HG03442 (cell line): ENCODE data around the gene CASP1.

Experiments
- ATAC-seq: cut with Tn5 transposase; IDR thresholded peaks from one replicate; pipeline ENCODE4 v1.9.1; 2021; ENCODE audit warnings: mild to moderate bottlenecking, moderate library complexity; ENCODE audit not compliant: unreplicated experiment

The CASP1 gene

DNA sequence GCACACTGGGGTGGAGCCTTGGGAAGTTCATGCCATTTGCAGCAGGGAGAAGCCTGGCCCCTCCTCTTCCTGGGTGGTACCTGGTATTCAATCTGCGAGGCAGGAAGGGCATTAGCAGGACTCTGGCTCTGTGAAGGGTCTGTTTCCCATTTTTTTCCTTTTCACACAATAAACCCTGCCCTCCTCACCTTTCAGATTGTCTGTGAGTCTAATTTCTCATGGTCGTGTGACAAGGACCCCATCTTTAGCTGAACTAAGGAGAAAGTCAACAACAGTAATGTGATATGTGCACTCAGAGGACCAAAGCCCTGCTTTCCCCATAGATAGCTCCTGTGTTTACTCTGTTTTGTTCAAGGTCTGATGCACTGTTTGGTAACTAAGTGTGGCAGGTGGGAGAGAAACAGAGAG, 39.9 kb downstream of the CASP1 start:
- no peak for ATAC-seq

DNA sequence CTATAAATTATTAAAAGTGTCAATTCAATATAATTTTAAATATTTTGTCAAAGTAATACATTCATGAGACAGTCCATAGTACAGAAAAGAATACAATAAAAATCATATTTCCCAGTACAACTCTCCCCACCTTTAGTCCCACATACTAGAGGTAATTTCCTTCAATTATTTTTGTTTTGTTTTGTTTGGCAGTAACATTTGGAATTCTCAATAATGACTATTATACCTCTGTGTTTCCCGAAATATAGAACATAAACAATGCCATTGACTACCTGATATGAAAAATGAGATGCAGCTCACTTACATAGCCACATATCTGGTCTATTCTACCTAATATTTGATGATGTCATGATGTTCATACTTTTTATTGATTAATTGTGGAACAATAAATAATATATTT, 42.2 kb downstream of the CASP1 start:
- no peak for ATAC-seq

DNA sequence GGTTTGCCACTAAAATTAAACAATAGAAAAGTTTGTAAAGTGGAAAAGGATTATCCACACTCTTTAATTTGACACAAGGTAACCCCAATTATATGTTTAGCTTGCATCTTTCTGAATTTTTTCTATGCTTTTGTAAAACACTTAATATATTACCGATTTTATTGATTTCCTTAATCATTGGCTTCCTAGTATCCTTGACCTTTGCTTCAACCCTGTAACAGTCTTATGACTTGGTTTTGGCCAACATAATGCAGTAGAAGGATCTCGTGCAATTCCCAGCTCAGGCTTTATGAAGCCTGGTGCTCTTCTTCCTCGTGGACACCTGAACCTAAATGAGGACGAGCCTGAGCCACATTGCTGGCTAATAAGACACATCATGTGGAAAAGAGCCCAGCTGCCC, 43.0 kb downstream of the CASP1 start:
- ATAC-seq, result no peak

GRCh38 chr11:104984808-104985207, 50.1 kb downstream of the CASP1 start:
- ATAC-seq, result no peak

DNA sequence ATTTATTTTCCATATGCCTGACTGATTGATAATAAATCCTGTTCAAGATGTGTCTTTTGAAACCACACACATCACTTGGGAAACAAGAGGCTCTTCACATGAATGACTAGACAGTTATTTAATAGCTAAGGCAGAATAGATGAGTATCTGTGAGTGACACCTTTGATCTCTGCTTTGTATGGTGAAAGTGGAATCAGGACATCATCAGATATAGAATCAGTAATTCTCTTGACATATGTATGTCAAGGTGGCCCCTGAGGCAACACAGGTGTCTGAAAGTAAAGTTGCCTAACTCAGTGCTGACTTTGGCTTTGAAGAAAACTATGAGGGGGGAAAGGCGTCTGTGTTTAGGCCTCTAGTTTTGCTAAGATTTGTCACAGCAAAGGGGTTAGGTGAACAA, 55.1 kb downstream of the CASP1 start:
- no peak for ATAC-seq
